Endothelial cell of umbilical vein (primary cell): Measurements from ENCODE around the gene SMTNL2. TPM values are rescaled to one million over a fixed set of nuclear protein-coding genes. Genes with fewer than 3 reads are reported as not detected.

Source experiments
- BruUV-seq: library from RNA; stranded (reverse); fragments of 400-500 nt; replicated peaks from 2 replicates; lab custom pipeline; 2021; lab: Mats Ljungman, UMichigan
- CTCF ChIA-PET: fragments of 300-600, 350-600 bp; sonication (Branson Sonifier 250); formaldehyde crosslinking; loops from one replicate; lab custom pipeline; 2021; ENCODE audit warnings: antibody characterized with exemption, inconsistent platforms; lab: Charles Lee
- POLR2A ChIA-PET: fragments of 300-600, 350-600 bp; sonication (Branson Sonifier 250); formaldehyde crosslinking; loops from one replicate; lab custom pipeline; 2021; ENCODE audit warnings: antibody characterized with exemption, inconsistent platforms; lab: Charles Lee
- DNase-seq: peaks from one replicate; pipeline ENCODE4 v3.0.0-alpha.2; 2011; ENCODE audit warnings: low read depth, low spot score
- FAIRE-seq: peaks from 2 replicates; lab custom pipeline; 2011; peaks lifted over from hg19 to GRCh38; lab: Jason Lieb, UNC
- H2AFZ ChIP-seq: 2 replicates; pipeline ENCODE4 v1.6.0; 2012; ENCODE audit warnings: low read depth, low read length, control low read depth, inconsistent platforms
- H3K27ac ChIP-seq: 2 replicates; pipeline ENCODE4 v1.5.1; 2011; ENCODE audit warnings: low read depth, mild to moderate bottlenecking, control low read depth, low read length, moderate library complexity; ENCODE audit not compliant: insufficient read depth
- H3K27me3 ChIP-seq, 2 experiments: 2 replicates each; pipeline versions ENCODE4 v1.6.0 to v1.6.1; 2011; ENCODE audit warnings: low read length in 2 of 2, mixed read lengths in 1 of 2; ENCODE audit not compliant: control insufficient read depth in 2 of 2, insufficient read depth in 2 of 2
- H3K36me3 ChIP-seq, 2 experiments: 2 replicates in 1 of 2; 3 replicates in 1 of 2; pipeline ENCODE4 v1.5.1; 2011; ENCODE audit warnings: low read length in 2 of 2, mild to moderate bottlenecking in 1 of 2, moderate library complexity in 1 of 2; ENCODE audit not compliant: control insufficient read depth in 2 of 2, insufficient read depth in 2 of 2; ENCODE audit errors: extremely low read depth in 1 of 2
- H3K4me1 ChIP-seq: 3 replicates; pipeline ENCODE4 v1.5.1; 2011; ENCODE audit warnings: mild to moderate bottlenecking, low read length; ENCODE audit not compliant: control insufficient read depth, insufficient read depth; ENCODE audit errors: extremely low read depth
- H3K4me2 ChIP-seq: 2 replicates; pipeline ENCODE4 v1.6.1; 2011; ENCODE audit warnings: low read length, control low read depth, mixed read lengths; ENCODE audit not compliant: insufficient read depth
- H3K4me3 ChIP-seq, 3 experiments: fragments of 200-600 bp in 1 of 3; sonication (generic), shearing (Covaris generic) in 1 of 3; replicated peaks in 1 of 3; 2 replicates each; pipeline ENCODE4 v1.5.1; 2011 to 2016; ENCODE audit warnings: control low read depth in 3 of 3, low read length in 3 of 3, mild to moderate bottlenecking in 2 of 3, inconsistent platforms in 1 of 3, low read depth in 1 of 3, moderate library complexity in 1 of 3; ENCODE audit not compliant: insufficient read depth in 1 of 3
- H3K79me2 ChIP-seq: 2 replicates; pipeline ENCODE4 v1.6.0; 2012; ENCODE audit warnings: low read length, inconsistent platforms; ENCODE audit not compliant: control insufficient read depth, insufficient read depth
- H3K9ac ChIP-seq: replicated peaks from 2 replicates; pipeline ENCODE3; 2011; ENCODE audit warnings: low read length, control low read depth; ENCODE audit not compliant: insufficient read depth; ENCODE audit errors: extremely low read depth
- H3K9me1 ChIP-seq: replicated peaks from 3 replicates; pipeline ENCODE4 v1.6.0; 2011; ENCODE audit warnings: mild to moderate bottlenecking, low read length; ENCODE audit not compliant: control insufficient read depth, insufficient read depth; ENCODE audit errors: extremely low read depth
- H3K9me3 ChIP-seq: replicated peaks from 2 replicates; pipeline ENCODE4 v1.5.1; 2012; ENCODE audit warnings: low read length, inconsistent platforms; ENCODE audit not compliant: control insufficient read depth, insufficient read depth
- H4K20me1 ChIP-seq: replicated peaks from 2 replicates; pipeline ENCODE3; 2011; ENCODE audit warnings: mild to moderate bottlenecking, low read length; ENCODE audit not compliant: control insufficient read depth, insufficient read depth; ENCODE audit errors: extremely low read depth
- CTCF ChIP-seq, 2 donors: IDR thresholded peaks; 1 replicate in 1 of 2; 2 replicates in 1 of 2; pipeline ENCODE4 v1.5.1; 2011; ENCODE audit warnings: low read length in 2 of 2, mild to moderate bottlenecking in 2 of 2, moderate library complexity in 2 of 2, control low read depth in 1 of 2, inconsistent platforms in 1 of 2, low read depth in 1 of 2; ENCODE audit not compliant: insufficient read depth in 1 of 2; ENCODE audit errors: extremely low read depth in 1 of 2
- EZH2 ChIP-seq: IDR thresholded peaks from 2 replicates; pipeline ENCODE4 v1.6.1; 2012; ENCODE audit warnings: borderline replicate concordance, low read depth, mild to moderate bottlenecking, moderate library complexity, low read length, inconsistent platforms; ENCODE audit not compliant: severe bottlenecking
- FOS ChIP-seq: IDR thresholded peaks from 2 replicates; pipeline ENCODE4 v1.6.1; 2011; ENCODE audit warnings: mild to moderate bottlenecking, low read length, moderate library complexity, borderline replicate concordance; ENCODE audit not compliant: insufficient read depth
- GATA2 ChIP-seq: IDR thresholded peaks from 2 replicates; pipeline ENCODE4 v1.7.0; 2011; ENCODE audit warnings: low read depth, mild to moderate bottlenecking, moderate library complexity, mixed read lengths, low read length; ENCODE audit not compliant: insufficient read length, insufficient read depth
- JUN ChIP-seq: IDR thresholded peaks from 2 replicates; pipeline ENCODE4 v1.6.1; 2011; ENCODE audit warnings: borderline replicate concordance, low read depth; ENCODE audit not compliant: insufficient read length, insufficient read depth
- MYC ChIP-seq: IDR thresholded peaks from one replicate; pipeline ENCODE4 v1.6.1; 2011; ENCODE audit warnings: mild to moderate bottlenecking, low read depth, low read length
- POLR2A ChIP-seq: IDR thresholded peaks from 2 replicates; pipeline ENCODE4 v1.6.1; 2012; ENCODE audit warnings: low read depth, mild to moderate bottlenecking, control low read depth, low read length
- POLR2AphosphoS5 ChIP-seq: IDR thresholded peaks from 2 replicates; pipeline ENCODE4 v1.6.1; 2012; ENCODE audit warnings: low read depth, mild to moderate bottlenecking, control low read depth, low read length, moderate library complexity; ENCODE audit not compliant: insufficient read depth
- dilution Hi-C: fragments of 300-500 bp; cut with MboI; formaldehyde crosslinking; loops from one replicate; pipeline ENCODE4 v1.15.0; 2019; ENCODE audit warnings: low sequenced_read_pairs; ENCODE audit not compliant: extremely low pct_ligation_motif_present
- intact Hi-C: fragments of 100-400 bp; cut with micrococcal nuclease; formaldehyde crosslinking; loops from one replicate; pipeline ENCODE4 v1.10.0; 2022
- polyA plus RNA-seq, 4 experiments: library from polyadenylated mRNA; depleted of rRNA in 3 of 4; stranded (reverse) in 3 of 4; unstranded in 1 of 4; fragments of >200 nt; gene quantifications; 2 replicates each; pipeline versions ENCODE4 v1.2.1 to v1.2.3, GENCODE V29; 2011 to 2012; ENCODE audit warnings: missing spikeins in 1 of 4
- total RNA-seq: library from RNA; stranded (reverse); gene quantifications from 2 replicates; pipeline ENCODE4 v1.2.3, GENCODE V29; 2021
- TF ChIP-seq, protein P1 (sequence below): IDR thresholded peaks from 2 replicates; pipeline ENCODE4 v1.6.1; 2011; ENCODE audit not compliant: insufficient read depth, insufficient read length

Gene SMTNL2
- total and polyA plus RNA-seq, 2 donors (not counting 3 experiments of a cell fraction or from before 2014, with no cell fraction given), result not detected

DNA sequence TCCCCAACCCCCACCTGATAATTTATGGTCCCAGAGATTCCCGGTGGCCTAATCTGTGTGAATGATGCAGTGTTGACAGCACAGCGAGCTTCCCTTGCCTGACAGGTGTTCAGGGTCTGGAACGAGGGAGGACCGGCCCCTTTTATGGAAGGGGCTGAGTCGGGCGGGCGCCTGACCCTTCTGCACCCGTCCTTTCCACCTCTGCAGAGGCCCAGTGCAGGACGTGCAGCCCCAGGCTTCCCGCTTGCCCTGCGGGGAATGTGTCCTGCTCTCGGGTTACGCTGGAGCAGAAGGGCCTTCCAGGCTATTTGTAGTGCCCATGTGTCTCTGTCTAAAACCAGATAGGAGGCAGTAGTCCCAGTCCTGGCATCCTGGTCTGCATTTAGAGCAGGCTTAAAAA, 16.2 kb downstream of the SMTNL2 start:
- H3K27ac ChIP-seq, result no peak overlapping the region
- peaks cover 0 to 2% of the 10 kb centered on the region in 2 experiments for H3K27me3 ChIP-seq
- no TSS peak for BruUV-seq
- TF ChIP-seq POLR2AphosphoS5 (no peak), CTCF (IDR thresholded peaks at IDR 0.05; ENCODE audit: extremely low read depth in 1 of 2, insufficient read depth in 1 of 2, low read depth in 1 of 2, low read length in 2 of 2) (no peak), MYC (no peak), POLR2A (no peak), EZH2 (no peak), GATA2 (no peak), FOS (no peak), JUN (no peak)
- TF ChIP-seq, protein P1, sequence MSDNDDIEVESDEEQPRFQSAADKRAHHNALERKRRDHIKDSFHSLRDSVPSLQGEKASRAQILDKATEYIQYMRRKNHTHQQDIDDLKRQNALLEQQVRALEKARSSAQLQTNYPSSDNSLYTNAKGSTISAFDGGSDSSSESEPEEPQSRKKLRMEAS, result no peak
- no peaks in the 10 kb centered on the region for H3K36me3 ChIP-seq
- intact Hi-C loops (no loop called here), dilution Hi-C loops (no loop called here)
- no peaks in the 10 kb centered on the region for H3K4me1 ChIP-seq
- H2AFZ ChIP-seq, result no peak overlapping the region
- CTCF ChIA-PET, result interaction anchor here (3.0 kb wide), 1 partner anchor 33 kb away, joined by 14 read pairs; no protein-coding TSS in a partner anchor
- H3K9me3 ChIP-seq, result no peaks in the 10 kb centered on the region
- no peak overlapping the region for H3K9ac ChIP-seq
- no peak overlapping the region for H3K4me3 ChIP-seq
- H3K79me2 ChIP-seq, result no peaks in the 10 kb centered on the region
- H3K4me2 ChIP-seq, result no peak overlapping the region
- DNase-seq (no peak), FAIRE-seq (no peak)
- no peaks in the 10 kb centered on the region for H4K20me1 ChIP-seq
- H3K9me1 ChIP-seq, result no peaks in the 10 kb centered on the region
- POLR2A ChIA-PET, result no interaction called here
